Naive thymus-derived CD8-positive, alpha-beta T cell (primary cell): ENCODE measurements around the gene FAM53A. TPM values are rescaled to one million over a fixed set of nuclear protein-coding genes. Genes with fewer than 3 reads are reported as not detected.
"Not testable (repeated sequence)": the region's sequence is repeated elsewhere in the genome, so short reads cannot be mapped to it uniquely, and the experiment has no call there.

Experiments
- ATAC-seq, 2 donors: fragments of 150-1000 bp; cut with Tn5 transposase in 1 of 2; sonication (Bioruptor Pico), chemical (Tn5 transposase) in 1 of 2; 1 replicate in 1 of 2; 2 replicates in 1 of 2; pipeline ENCODE4 v1.10.0; 2021; ENCODE audit warnings: mild to moderate bottlenecking in 2 of 2, moderate library complexity in 2 of 2
- POLR2A ChIA-PET: fragments of 350-600 bp; sonication (Branson Sonifier 250); formaldehyde crosslinking; loops from one replicate; lab custom pipeline; 2021; ENCODE audit warnings: antibody characterized with exemption; lab: Charles Lee
- DNase-seq, 10 donors: peaks; one replicate each; pipeline versions ENCODE4 v3.0.0 to v3.0.0-alpha.2; 2020 to 2022
- H3K27ac Mint-ChIP-seq, 10 donors: one replicate each; pipeline ENCODE4 v1.8.0; 2020 to 2022; ENCODE audit warnings: mild to moderate bottlenecking in 10 of 10, mixed read lengths in 10 of 10, moderate library complexity in 4 of 10, inconsistent platforms in 1 of 10
- H3K27me3 Mint-ChIP-seq, 5 donors: one replicate each; pipeline ENCODE4 v1.8.0; 2021 to 2022; ENCODE audit warnings: mixed read lengths in 5 of 5
- H3K36me3 Mint-ChIP-seq, 3 donors: one replicate each; pipeline ENCODE4 v1.8.0; 2020 to 2022; ENCODE audit warnings: mixed read lengths in 3 of 3, mild to moderate bottlenecking in 2 of 3, inconsistent platforms in 1 of 3
- H3K4me1 Mint-ChIP-seq, 4 donors: one replicate each; pipeline ENCODE4 v1.8.0; 2021 to 2022; ENCODE audit warnings: mixed read lengths in 4 of 4
- H3K4me3 Mint-ChIP-seq, 10 donors: one replicate each; pipeline ENCODE4 v1.8.0; 2020 to 2022; ENCODE audit warnings: mild to moderate bottlenecking in 10 of 10, mixed read lengths in 10 of 10, moderate library complexity in 6 of 10, inconsistent platforms in 1 of 10
- H3K9me3 Mint-ChIP-seq, 9 donors: one replicate each; pipeline ENCODE4 v1.8.0; 2020 to 2022; ENCODE audit warnings: mixed read lengths in 9 of 9, mild to moderate bottlenecking in 3 of 9, inconsistent platforms in 1 of 9, moderate library complexity in 1 of 9
- polyA plus RNA-seq, 3 donors: library from polyadenylated mRNA; unstranded; fragments of 300-500 nt; fragmentation: Illumina TruSeq; gene quantifications; one replicate each; pipeline ENCODE4 v1.2.3, GENCODE V29; 2021
- total RNA-seq, 8 experiments: library from RNA in 2 of 8; stranded (reverse) in 2 of 8; gene quantifications; one replicate each; pipeline ENCODE4 v1.2.3 and lab custom pipeline; 2021 to 2026

The FAM53A gene
- total and polyA plus RNA-seq, 5 experiments from 2014 or later = 0.64 to 1.7 (median 1.2) TPM

- H3K27me3 Mint-ChIP-seq = no peaks in the 10 kb centered on the region
- peaks cover 16 to 67% (median 55%) of the 10 kb centered on the region in 4 donors for H3K4me1 Mint-ChIP-seq
- ATAC-seq (no peak), DNase-seq (no peak)
- POLR2A ChIA-PET = interaction anchor here (0.6 to 3.8 kb wide), 4 partner anchors 8 to 136 kb away, joined by 3 to 124 read pairs (median 4); partner anchors contain the start of genes TACC3 and TMEM129
- peaks cover 0 to 12% (median 0%) of the 10 kb centered on the region in 3 donors for H3K36me3 Mint-ChIP-seq
- H3K4me3 Mint-ChIP-seq = peak overlapping the region; percentile 27 to 97 (median 92)
- H3K9me3 Mint-ChIP-seq = no peaks in the 10 kb centered on the region
- peak overlapping the region in 9 of 10 donors; percentile 60 to 97 (median 94) for H3K27ac Mint-ChIP-seq
Observed at GRCh38 chr4:1714303-1715001, 30.3 kb upstream of the FAM53A start.

GRCh38 chr4:1713003-1713851 is 29.1 kb upstream of the FAM53A start:
- Mint-ChIP-seq H3K36me3 (peaks cover 0 to 16% (median 0%) of the 10 kb centered on the region in 3 donors), H3K4me3 (peak overlapping the region; percentile 91 to 97 (median 94)), H3K27ac (peak overlapping the region; percentile 91 to 97 (median 96)), H3K9me3 (no peaks in the 10 kb centered on the region), H3K27me3 (no peaks in the 10 kb centered on the region), H3K4me1 (peaks cover 20 to 72% (median 57%) of the 10 kb centered on the region in 4 donors)
- ATAC-seq = peak in 1 of 2 donors; percentile 2
- POLR2A ChIA-PET = interaction anchor here (0.6 to 3.8 kb wide), 12 partner anchors 9 to 726 kb away, joined by 3 to 124 read pairs (median 6); partner anchors contain the start of genes FAM53A, IDUA, NSD2 and TACC3
- DNase-seq = no peak

DNA sequence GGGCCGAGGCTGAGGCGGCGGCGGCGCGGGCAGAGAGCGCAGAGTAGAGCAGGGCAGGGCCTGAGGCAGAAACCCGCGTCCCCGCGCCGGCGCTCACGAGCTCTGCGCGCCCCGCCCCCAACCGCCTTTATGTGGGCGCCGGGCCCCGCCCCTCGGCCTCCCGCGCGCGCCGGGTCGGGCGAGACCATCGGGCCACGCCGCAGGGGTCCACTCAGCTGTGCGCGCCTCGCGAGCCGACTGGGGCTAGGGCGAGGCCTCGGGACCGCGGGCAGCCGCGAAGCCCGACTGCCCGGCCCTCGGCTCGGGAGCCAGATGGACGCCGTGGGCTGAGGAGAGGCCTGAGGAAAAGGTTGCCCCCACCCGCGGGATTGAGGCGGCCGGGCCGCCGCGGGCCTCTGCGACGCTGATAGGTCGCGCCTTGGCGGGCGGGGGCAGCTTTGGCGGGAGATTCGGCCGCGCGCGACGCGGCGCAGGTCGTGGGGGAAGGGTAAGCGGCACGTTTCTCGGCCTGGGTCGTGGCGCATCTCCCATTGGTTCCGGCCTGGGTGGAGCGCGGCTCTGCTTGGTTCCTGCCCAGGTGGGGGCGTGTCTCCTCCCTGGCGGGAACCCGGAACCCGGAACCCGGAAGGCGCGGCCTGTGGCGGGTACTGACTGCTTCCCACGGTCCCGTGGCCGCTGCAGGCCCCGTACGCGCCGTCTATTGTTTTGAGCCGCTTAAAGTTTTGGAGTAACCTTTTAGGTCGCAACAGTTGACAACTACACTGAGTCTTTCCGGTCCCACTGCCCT is 28.3 kb upstream of the FAM53A start, which contains the start of gene SLBP:
TSS of gene SLBP (minus strand) at position 104 of the 787 bp plus-strand sequence. CDS start 131 bp downstream, outside the sequence.
- H3K27me3 Mint-ChIP-seq = no peaks in the 10 kb centered on the region
- H3K4me1 Mint-ChIP-seq = peaks cover 20 to 76% (median 58%) of the 10 kb centered on the region in 4 donors
- H3K4me3 Mint-ChIP-seq = peak within 1 kb of the TSS; percentile 91 to 97 (median 94)
- DNase-seq = peak; percentile 96 to 99 (median 98)
- peak; percentile 86 to 88 for ATAC-seq
- H3K36me3 Mint-ChIP-seq = peaks cover 0 to 17% (median 0%) of the 10 kb centered on the region in 3 donors
- no peaks in the 10 kb centered on the region for H3K9me3 Mint-ChIP-seq
- POLR2A ChIA-PET = interaction anchor here (0.9 to 3.8 kb wide), 14 partner anchors 9 to 463 kb away, joined by 3 to 124 read pairs (median 6); partner anchors contain the start of genes CTBP1, FAM53A, NELFA and NSD2
- H3K27ac Mint-ChIP-seq = peak within 1 kb of the TSS; percentile 91 to 97 (median 96)

DNA sequence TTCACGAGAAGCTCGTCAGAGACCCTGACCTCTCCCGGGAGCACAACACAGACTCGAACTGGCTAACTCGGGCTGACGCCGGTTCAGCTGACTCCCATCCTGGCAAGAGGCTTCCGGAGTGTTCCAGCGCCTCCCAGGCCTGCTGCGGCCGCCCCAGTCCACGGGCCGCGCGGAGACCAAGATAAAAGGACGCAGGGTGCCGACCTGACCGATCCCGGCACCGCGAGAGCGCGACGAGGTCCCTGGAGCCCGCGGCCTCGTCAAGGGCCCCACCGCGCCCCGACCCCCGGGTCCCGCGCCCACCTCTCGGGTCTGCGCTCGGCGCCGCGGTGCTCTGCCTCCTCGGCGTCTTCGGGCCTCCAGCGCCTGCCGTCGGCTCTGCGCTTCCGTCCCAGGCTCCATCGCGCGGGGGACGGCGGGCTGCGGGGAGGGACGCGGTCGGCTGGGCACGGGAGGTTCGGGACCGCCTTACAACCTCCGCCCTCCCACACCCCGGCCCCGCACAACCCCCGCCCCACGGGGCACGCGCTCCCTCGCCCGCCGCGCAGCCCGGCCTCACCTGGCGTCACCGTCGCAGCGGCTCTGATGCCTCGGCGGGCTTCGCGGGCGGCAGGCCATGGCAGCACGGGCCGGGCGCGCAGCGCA is 27.6 kb upstream of the FAM53A start:
- Mint-ChIP-seq H3K4me1 (peaks cover 20 to 75% (median 58%) of the 10 kb centered on the region in 4 donors), H3K27ac (peak overlapping the region; percentile 89 to 97 (median 94)), H3K27me3 (no peaks in the 10 kb centered on the region), H3K9me3 (no peaks in the 10 kb centered on the region), H3K36me3 (peaks cover 0 to 17% (median 0%) of the 10 kb centered on the region in 3 donors), H3K4me3 (peak overlapping the region; percentile 87 to 92 (median 91))
- DNase-seq = peak in 3 of 10 donors; percentile 35 to 43 (median 39)
- POLR2A ChIA-PET = interaction anchor here (0.9 to 3.8 kb wide), 13 partner anchors 8 to 463 kb away, joined by 3 to 124 read pairs (median 6); partner anchors contain the start of genes CTBP1, FAM53A, NELFA and NSD2
- peak; percentile 36 to 43 for ATAC-seq

DNA sequence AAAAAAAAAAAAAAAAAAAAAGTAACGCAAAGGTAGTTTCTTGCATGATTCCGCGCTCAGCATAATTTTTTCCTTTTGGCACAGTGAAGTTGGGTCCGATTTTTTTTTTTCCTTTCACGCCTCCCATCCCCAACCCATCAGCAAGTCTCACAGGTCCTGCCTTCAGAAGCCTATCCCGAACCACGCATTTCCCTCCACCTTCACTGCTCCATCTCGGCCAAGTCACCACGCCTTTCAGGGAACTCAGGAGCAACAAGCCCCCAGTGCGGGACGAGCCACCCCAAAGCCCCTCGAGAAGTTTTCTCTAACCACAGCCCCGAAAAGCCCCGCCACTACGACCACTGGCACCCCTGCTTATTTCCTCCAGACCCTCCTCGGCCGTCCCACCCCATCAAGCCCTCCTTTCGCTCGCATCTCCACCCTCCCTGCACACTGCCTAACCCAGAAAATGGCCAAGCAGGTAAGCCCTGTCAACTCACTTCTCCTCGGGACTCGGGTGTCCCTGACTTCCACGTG is 27.0 kb upstream of the FAM53A start:
- H3K4me1 Mint-ChIP-seq = peaks cover 22 to 77% (median 57%) of the 10 kb centered on the region in 4 donors
- H3K4me3 Mint-ChIP-seq = peak overlapping the region; percentile 87 to 92 (median 91)
- H3K36me3 Mint-ChIP-seq = peaks cover 0 to 22% (median under 1%) of the 10 kb centered on the region in 3 donors
- POLR2A ChIA-PET = interaction anchor here (1.7 to 3.8 kb wide), 4 partner anchors 11 to 462 kb away, joined by 9 to 124 read pairs (median 24); partner anchors contain the start of genes CTBP1, TACC3 and TMEM129
- peak overlapping the region; percentile 89 to 95 (median 93) for H3K27ac Mint-ChIP-seq
- DNase-seq = no peak
- no peaks in the 10 kb centered on the region for H3K9me3 Mint-ChIP-seq
- H3K27me3 Mint-ChIP-seq = no peaks in the 10 kb centered on the region
- ATAC-seq = no peak

GRCh38 chr4:1708581-1708980 is 24.5 kb upstream of the FAM53A start:
- Mint-ChIP-seq H3K4me1 (peaks cover 26 to 61% (median 45%) of the 10 kb centered on the region in 4 donors), H3K27me3 (no peaks in the 10 kb centered on the region), H3K36me3 (peaks cover 0 to 43% (median 1%) of the 10 kb centered on the region in 3 donors), H3K27ac (peak overlapping the region in 6 of 10 donors; percentile 12 to 75 (median 47)), H3K4me3 (peak overlapping the region in 2 of 10 donors; percentile 20 to 38), H3K9me3 (no peaks in the 10 kb centered on the region)
- DNase-seq (no peak), ATAC-seq (no peak)
- POLR2A ChIA-PET = interaction anchor here (0.7 to 1.8 kb wide), 3 partner anchors 15 to 98 kb away, joined by 3 to 8 read pairs (median 7); no protein-coding TSS in a partner anchor

- POLR2A ChIA-PET = interaction anchor here (1.0 kb wide), 1 partner anchor 12 kb away, joined by 3 read pairs; no protein-coding TSS in a partner anchor
- H3K27me3 Mint-ChIP-seq = no peaks in the 10 kb centered on the region
- H3K27ac Mint-ChIP-seq = no peak overlapping the region
- DNase-seq (no peak), ATAC-seq (no peak)
- H3K4me3 Mint-ChIP-seq = no peak overlapping the region
- peaks cover 0 to 63% (median 8%) of the 10 kb centered on the region in 3 donors for H3K36me3 Mint-ChIP-seq
- H3K9me3 Mint-ChIP-seq = no peaks in the 10 kb centered on the region
- peaks cover 26 to 63% (median 37%) of the 10 kb centered on the region in 4 donors for H3K4me1 Mint-ChIP-seq
Observed at GRCh38 chr4:1706358-1706757, 22.2 kb upstream of the FAM53A start.

DNA sequence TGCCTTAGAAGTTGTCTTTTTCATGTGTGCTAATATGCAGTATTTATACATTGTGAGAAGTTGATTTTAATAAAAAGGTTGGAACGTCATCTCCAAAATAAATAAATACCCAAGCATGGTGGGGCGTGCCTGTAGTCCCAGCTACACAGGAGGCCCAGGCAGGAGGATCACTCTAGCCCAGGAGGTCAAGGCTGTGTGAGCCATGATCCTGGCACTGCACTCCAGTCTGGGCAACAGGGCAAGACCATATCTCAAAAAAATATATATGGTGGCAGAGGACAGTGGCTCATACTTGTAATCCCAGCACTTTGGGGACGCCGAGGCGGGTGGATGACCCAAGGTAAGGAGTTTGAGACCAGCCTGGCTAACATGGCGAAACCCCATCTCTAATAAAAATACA is 21.6 kb upstream of the FAM53A start:
- POLR2A ChIA-PET = interaction anchor here (1.0 kb wide), 1 partner anchor 12 kb away, joined by 3 read pairs; no protein-coding TSS in a partner anchor
- Mint-ChIP-seq H3K27me3 (no peaks in the 10 kb centered on the region), H3K36me3 (peaks cover 0 to 67% (median 8%) of the 10 kb centered on the region in 3 donors), H3K9me3 (no peaks in the 10 kb centered on the region), H3K4me3 (no peak overlapping the region), H3K4me1 (peaks cover 21 to 57% (median 31%) of the 10 kb centered on the region in 4 donors), H3K27ac (peak overlapping the region in 1 of 10 donors; percentile 25)
- ATAC-seq (no peak), DNase-seq (no peak)

DNA sequence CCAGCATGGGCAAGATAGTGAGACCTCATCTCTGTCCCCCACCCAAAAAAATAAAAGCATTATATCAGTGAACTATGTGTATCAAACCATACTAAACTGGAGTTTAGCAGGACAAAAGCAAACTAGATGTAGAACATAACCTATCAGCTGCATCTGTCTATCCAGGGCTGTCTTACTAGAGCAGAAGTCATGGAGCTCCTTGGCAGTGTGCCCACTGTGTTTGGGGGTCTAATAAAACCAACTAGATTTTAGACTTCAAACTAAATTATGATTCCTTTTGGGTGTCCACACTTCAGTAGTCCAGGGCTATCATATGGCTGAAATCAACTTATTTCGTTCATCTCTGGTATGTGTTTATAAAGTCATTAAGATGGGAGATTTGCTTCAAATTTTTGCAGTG is 19.8 kb upstream of the FAM53A start:
- Mint-ChIP-seq H3K4me1 (peaks cover 12 to 41% (median 14%) of the 10 kb centered on the region in 4 donors), H3K9me3 (no peaks in the 10 kb centered on the region), H3K4me3 (no peak overlapping the region), H3K36me3 (peaks cover 0 to 76% (median 14%) of the 10 kb centered on the region in 3 donors), H3K27ac (no peak overlapping the region), H3K27me3 (no peaks in the 10 kb centered on the region)
- DNase-seq (no peak), ATAC-seq (no peak)
- POLR2A ChIA-PET = interaction anchor here (2.3 kb wide), 1 partner anchor 9 kb away, joined by 8 read pairs; the partner anchor contains the start of gene SLBP

- POLR2A ChIA-PET = interaction anchor here (0.6 to 1.8 kb wide), 4 partner anchors 8 to 35 kb away, joined by 3 to 9 read pairs (median 3); partner anchors contain the start of gene SLBP
- H3K27me3 Mint-ChIP-seq = not testable (repeated sequence)
- peaks cover 0 to 91% (median 17%) of the 10 kb centered on the region in 3 donors for H3K36me3 Mint-ChIP-seq
Observed at GRCh38 chr4:1701671-1702070, 17.6 kb upstream of the FAM53A start.

More at GRCh38 chr4:1701671-1702070, 17.6 kb upstream of the FAM53A start:
- DNase-seq, H3K4me3 Mint-ChIP-seq, ATAC-seq, H3K9me3 Mint-ChIP-seq: not testable (repeated sequence)
- Mint-ChIP-seq H3K4me1 (peaks cover 4 to 29% (median 8%) of the 10 kb centered on the region in 4 donors), H3K27ac (peak overlapping the region in 2 of 10 donors; percentile 18 to 58)
